A673 (cell line): ENCODE data around the gene FBXW4. TPM values are rescaled to one million over a fixed set of nuclear protein-coding genes. Genes with fewer than 3 reads are reported as not detected.

ENCODE experiments used
- BruUV-seq: library from RNA; stranded (reverse); fragments of 400-500 nt; replicated peaks from 2 replicates; lab custom pipeline; 2021; lab: Mats Ljungman, UMichigan
- CTCF ChIA-PET: fragments of 300-600 bp; sonication (Branson Sonifier 250); formaldehyde crosslinking; loops from one replicate; lab custom pipeline; 2022; ENCODE audit warnings: antibody characterized with exemption; lab: Charles Lee
- POLR2A ChIA-PET: fragments of 300-600 bp; sonication (Branson Sonifier 250); formaldehyde crosslinking; loops from one replicate; lab custom pipeline; 2022; ENCODE audit warnings: antibody characterized with exemption; ENCODE audit not compliant: low non-redundant PET; lab: Charles Lee
- DNase-seq: peaks from one replicate; pipeline ENCODE4 v3.0.0-alpha.2; 2015; ENCODE audit warnings: low spot score
- H3K27ac ChIP-seq: fragments of 200-600 bp; sonication (generic); 2 replicates; pipeline ENCODE4 v1.5.1; 2016; ENCODE audit warnings: mixed run types, low read depth, mild to moderate bottlenecking, mixed read lengths, antibody characterized with exemption, low read length; ENCODE audit not compliant: poor library complexity, severe bottlenecking
- H3K27me3 ChIP-seq: fragments of 200-600 bp; sonication (generic); replicated peaks from 2 replicates; pipeline ENCODE4 v1.6.1; 2017; ENCODE audit warnings: mixed run types, low read depth, mild to moderate bottlenecking, mixed read lengths, antibody characterized with exemption, low read length; ENCODE audit not compliant: insufficient read depth, poor library complexity
- H3K36me3 ChIP-seq: fragments of 200-600 bp; sonication (generic); 2 replicates; pipeline ENCODE4 v1.6.1; 2016; ENCODE audit warnings: mixed run types, mild to moderate bottlenecking, mixed read lengths, antibody characterized with exemption, low read length; ENCODE audit not compliant: insufficient read depth, poor library complexity, severe bottlenecking
- H3K4me1 ChIP-seq: fragments of 200-600 bp; sonication (generic); 2 replicates; pipeline ENCODE4 v1.6.1; 2017; ENCODE audit warnings: mixed run types, mild to moderate bottlenecking, mixed read lengths, antibody characterized with exemption, low read length; ENCODE audit not compliant: insufficient read depth, poor library complexity, severe bottlenecking
- H3K4me3 ChIP-seq: fragments of 200-600 bp; sonication (generic); 2 replicates; pipeline ENCODE4 v1.5.1; 2016; ENCODE audit warnings: low read depth, mixed run types, mild to moderate bottlenecking, mixed read lengths, low read length; ENCODE audit not compliant: poor library complexity, severe bottlenecking
- H3K9me3 ChIP-seq: fragments of 200-600 bp; sonication (generic); 2 replicates; pipeline ENCODE4 v1.6.1; 2016; ENCODE audit warnings: mixed run types, low read depth, mild to moderate bottlenecking, mixed read lengths, antibody characterized with exemption, low read length; ENCODE audit not compliant: poor library complexity, severe bottlenecking
- EZH2 ChIP-seq: fragments of 200-600 bp; sonication (generic); IDR thresholded peaks from 2 replicates; pipeline ENCODE4 v1.6.1; 2017; ENCODE audit warnings: borderline replicate concordance, low read depth, mild to moderate bottlenecking, mixed read lengths, antibody characterized with exemption, low read length; ENCODE audit not compliant: poor library complexity, severe bottlenecking
- intact Hi-C: fragments of 100-400 bp; cut with micrococcal nuclease; formaldehyde crosslinking; loops from one replicate; pipeline ENCODE4 v1.10.0; 2022; ENCODE audit not compliant: unreplicated experiment
- total RNA-seq: library from RNA; stranded (reverse); gene quantifications from 2 replicates; pipeline ENCODE4 v1.2.3, GENCODE V29; 2021
- TF ChIP-seq, protein P1 (sequence below): fragments of 300-800, 200-600 bp; sonication (generic); conservative IDR thresholded peaks from 2 replicates; pipeline ENCODE4 v1.5.1; 2017; ENCODE audit warnings: low read depth, mild to moderate bottlenecking, antibody characterized with exemption, low read length, moderate library complexity, mixed read lengths

FBXW4 gene
- total RNA-seq, 1 experiment from 2014 or later = 19.5 TPM

DNA sequence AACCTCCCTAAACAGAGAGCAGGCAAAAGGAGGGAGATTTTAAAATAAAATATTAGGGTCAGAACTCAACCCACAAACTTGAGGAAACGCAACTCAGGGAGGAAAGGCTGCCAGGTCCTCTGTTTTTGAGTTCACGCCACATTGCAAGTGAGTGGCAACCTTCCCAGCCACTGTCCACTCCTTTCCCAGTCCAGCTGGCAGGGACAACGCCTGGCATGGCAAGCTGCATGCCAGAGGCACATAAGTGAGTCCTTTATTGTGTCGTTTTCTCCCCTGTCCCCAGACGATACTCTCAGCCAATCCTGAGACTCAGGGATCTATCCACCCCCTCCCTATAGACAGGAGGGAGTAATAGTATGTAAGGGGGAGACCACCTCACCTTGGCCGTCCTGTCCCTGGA is 22.4 kb downstream of the FBXW4 start:
- Histone ChIP-seq H3K27me3 (no peaks in the 10 kb centered on the region), H3K4me1 (no peaks in the 10 kb centered on the region), H3K36me3 (peaks cover 9% of the 10 kb centered on the region), H3K9me3 (no peaks in the 10 kb centered on the region), H3K4me3 (no peak overlapping the region), H3K27ac (no peak overlapping the region)
- intact Hi-C loops = no loop called here
- ChIA-PET POLR2A (no interaction called here), CTCF (no interaction called here)
- no peak for TF ChIP-seq EZH2
- TF ChIP-seq, protein P1, sequence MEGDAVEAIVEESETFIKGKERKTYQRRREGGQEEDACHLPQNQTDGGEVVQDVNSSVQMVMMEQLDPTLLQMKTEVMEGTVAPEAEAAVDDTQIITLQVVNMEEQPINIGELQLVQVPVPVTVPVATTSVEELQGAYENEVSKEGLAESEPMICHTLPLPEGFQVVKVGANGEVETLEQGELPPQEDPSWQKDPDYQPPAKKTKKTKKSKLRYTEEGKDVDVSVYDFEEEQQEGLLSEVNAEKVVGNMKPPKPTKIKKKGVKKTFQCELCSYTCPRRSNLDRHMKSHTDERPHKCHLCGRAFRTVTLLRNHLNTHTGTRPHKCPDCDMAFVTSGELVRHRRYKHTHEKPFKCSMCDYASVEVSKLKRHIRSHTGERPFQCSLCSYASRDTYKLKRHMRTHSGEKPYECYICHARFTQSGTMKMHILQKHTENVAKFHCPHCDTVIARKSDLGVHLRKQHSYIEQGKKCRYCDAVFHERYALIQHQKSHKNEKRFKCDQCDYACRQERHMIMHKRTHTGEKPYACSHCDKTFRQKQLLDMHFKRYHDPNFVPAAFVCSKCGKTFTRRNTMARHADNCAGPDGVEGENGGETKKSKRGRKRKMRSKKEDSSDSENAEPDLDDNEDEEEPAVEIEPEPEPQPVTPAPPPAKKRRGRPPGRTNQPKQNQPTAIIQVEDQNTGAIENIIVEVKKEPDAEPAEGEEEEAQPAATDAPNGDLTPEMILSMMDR = no peak
- no TSS peak for BruUV-seq
- no peak for DNase-seq

DNA sequence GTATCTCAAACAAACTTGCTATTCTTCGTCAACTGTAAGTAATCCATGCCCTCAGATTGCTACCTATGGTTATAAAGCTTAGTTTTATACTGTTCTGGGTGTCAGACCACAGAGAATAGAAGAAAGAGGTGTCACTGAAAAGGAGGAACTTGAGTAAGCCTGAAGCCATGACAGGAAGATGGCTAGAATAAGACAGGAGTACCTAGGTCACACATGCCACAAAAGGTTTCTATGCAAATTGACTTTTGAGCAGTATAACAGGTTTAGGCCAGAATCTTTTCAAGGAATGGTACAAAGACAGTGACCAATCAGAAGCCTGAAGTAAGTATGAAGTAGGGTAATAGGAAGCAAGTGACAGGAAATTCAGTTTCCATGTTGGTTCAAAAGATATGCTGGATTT is 23.5 kb downstream of the FBXW4 start:
- no peaks in the 10 kb centered on the region for H3K4me1 ChIP-seq
- no peak for DNase-seq
- no TSS peak for BruUV-seq
- H3K27me3 ChIP-seq = no peaks in the 10 kb centered on the region
- ChIA-PET POLR2A (no interaction called here), CTCF (interaction anchor here (1.7 kb wide), 1 partner anchor 69 kb away, joined by 4 read pairs; no protein-coding TSS in a partner anchor)
- H3K9me3 ChIP-seq = no peaks in the 10 kb centered on the region
- H3K27ac ChIP-seq = no peak overlapping the region
- TF ChIP-seq, protein P1 = no peak
- no peak for TF ChIP-seq EZH2
- peaks cover 9% of the 10 kb centered on the region for H3K36me3 ChIP-seq
- intact Hi-C loops = no loop called here
- H3K4me3 ChIP-seq = no peak overlapping the region

DNA sequence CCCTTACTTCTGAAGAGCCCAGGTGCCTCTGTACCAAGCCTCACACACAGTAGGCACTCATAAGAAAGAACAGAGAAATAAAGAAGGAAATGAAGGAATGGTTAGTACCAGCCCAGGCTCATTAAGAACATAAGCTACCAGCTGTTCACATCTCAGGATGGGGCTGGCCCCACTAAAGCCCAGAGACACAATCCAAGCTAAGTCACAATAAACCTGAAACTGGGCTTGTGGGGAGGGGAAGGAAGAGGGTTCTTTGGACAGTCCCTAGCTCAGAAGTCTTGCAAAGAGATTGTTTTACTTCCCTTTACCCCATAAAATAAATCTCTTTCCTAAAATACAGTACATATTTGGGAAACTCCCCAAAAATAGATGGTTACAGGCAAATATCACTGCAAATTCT is 24.3 kb downstream of the FBXW4 start:
- H3K9me3 ChIP-seq = no peaks in the 10 kb centered on the region
- no peak for DNase-seq
- intact Hi-C loops = no loop called here
- TF ChIP-seq, protein P1 = no peak
- TF ChIP-seq EZH2 = no peak
- no peaks in the 10 kb centered on the region for H3K4me1 ChIP-seq
- no peaks in the 10 kb centered on the region for H3K27me3 ChIP-seq
- peaks cover 9% of the 10 kb centered on the region for H3K36me3 ChIP-seq
- CTCF ChIA-PET = interaction anchor here (1.7 kb wide), 1 partner anchor 68 kb away, joined by 4 read pairs; no protein-coding TSS in a partner anchor
- POLR2A ChIA-PET = no interaction called here
- H3K27ac ChIP-seq = no peak overlapping the region
- no peak overlapping the region for H3K4me3 ChIP-seq
- no TSS peak for BruUV-seq
